Stimulated activated CD8-positive, alpha-beta memory T cell treated with anti-CD3 and anti-CD28 coated beads, Interleukin-15, amount 100 ng/mL, for 24 hours (primary cell): ENCODE measurements around the gene SCUBE2.
"Not testable (repeated sequence)": the region's sequence is repeated elsewhere in the genome, so short reads cannot be mapped to it uniquely, and the experiment has no call there.

Experiments used
- DNase-seq: peaks from one replicate; pipeline ENCODE4 v3.0.0-alpha.2; 2020; ENCODE audit warnings: low read depth

SCUBE2 gene

GRCh38 chr11:9042488-9042887 is 48.9 kb downstream of the SCUBE2 start:
- no peak for DNase-seq

GRCh38 chr11:9041747-9042146 is 49.7 kb downstream of the SCUBE2 start:
- DNase-seq: no peak

- DNase-seq: no peak
Observed at GRCh38 chr11:9040410-9040809, 51.0 kb downstream of the SCUBE2 start.

GRCh38 chr11:9039863-9040262 is 51.5 kb downstream of the SCUBE2 start:
- no peak for DNase-seq

- DNase-seq: no peak
Observed at GRCh38 chr11:9039198-9039597, 52.2 kb downstream of the SCUBE2 start.

DNA sequence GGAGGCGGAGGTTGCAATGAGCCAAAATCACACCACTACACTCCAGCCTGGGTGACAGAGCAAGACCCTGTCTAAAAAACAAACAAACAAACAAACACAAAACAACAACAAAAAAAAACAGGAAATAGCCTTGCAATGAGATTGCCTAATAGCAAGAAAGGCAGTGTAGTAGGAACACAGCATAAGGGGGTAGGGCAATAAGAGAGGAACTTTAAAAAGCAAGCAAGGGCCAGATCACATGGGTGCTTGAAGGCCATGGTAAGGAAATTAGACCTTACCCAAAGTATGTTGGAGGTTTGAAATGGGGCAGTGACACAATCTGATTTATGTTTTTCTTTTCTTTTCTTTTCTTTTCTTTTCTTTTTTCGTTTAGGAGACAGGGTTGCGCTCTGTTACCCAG is 52.9 kb downstream of the SCUBE2 start:
- DNase-seq: no peak

GRCh38 chr11:9037963-9038362 is 53.4 kb downstream of the SCUBE2 start:
- DNase-seq: no peak

DNA sequence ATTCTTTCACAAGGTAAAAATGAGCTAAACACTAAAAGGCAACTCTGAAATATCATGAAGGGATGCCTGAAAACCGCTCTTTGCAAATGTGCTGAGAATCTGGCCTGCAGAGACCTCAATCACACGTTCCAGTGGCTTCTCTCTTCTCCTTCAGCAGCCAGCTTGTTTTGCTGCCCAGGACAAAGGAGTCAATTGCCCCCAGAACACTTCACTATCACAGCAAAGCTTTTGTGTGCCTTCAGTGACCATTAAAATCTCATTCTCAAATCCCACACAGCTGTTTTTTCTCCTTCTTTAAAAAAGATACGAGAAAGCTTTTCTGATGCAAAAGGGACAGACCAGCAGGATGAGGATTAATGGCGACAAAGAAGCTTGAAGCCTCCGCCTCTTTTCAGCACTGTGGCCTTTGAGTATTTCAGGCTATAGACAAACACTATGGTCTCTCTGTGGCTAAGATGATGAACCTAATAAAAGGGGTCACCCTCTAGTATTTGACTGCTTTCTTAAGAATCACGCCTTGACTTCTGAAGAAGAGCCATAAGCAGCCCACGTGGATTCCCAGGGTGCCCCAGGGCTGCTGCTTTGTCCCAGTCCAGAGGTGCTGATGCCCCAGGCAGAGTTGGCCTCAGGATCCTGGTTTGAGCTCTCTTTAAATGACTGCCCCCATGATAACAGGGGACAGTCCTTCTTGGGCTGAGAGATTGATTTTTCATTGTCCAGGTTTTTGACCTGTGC is 54.2 kb downstream of the SCUBE2 start:
- DNase-seq: no peak

- DNase-seq: no peak
Observed at GRCh38 chr11:9030601-9031000, 60.8 kb downstream of the SCUBE2 start.

GRCh38 chr11:9029422-9029821 is 62.0 kb downstream of the SCUBE2 start:
- DNase-seq: no peak

DNA sequence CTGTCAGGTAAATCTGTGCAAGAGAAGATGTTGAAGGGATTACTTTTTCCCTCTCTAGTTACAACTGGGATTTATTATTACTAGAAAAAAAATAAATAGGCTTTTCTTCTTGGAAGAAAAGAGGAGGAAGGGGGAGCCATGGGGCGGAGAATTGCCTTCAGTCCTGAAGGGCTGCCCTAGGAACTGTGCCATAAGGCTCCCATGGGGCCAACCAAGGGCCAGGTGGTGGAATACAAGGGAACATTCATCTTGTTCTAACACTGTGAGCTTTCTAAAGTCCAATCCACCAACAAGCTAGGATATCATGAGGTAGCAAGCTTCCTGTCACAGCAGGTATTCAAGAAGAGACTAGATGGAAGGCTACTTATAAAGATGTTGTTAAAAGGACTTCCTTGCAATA is 62.8 kb downstream of the SCUBE2 start:
- no peak for DNase-seq

GRCh38 chr11:9025101-9025850 is 66.1 kb downstream of the SCUBE2 start:
- DNase-seq: no peak

DNA sequence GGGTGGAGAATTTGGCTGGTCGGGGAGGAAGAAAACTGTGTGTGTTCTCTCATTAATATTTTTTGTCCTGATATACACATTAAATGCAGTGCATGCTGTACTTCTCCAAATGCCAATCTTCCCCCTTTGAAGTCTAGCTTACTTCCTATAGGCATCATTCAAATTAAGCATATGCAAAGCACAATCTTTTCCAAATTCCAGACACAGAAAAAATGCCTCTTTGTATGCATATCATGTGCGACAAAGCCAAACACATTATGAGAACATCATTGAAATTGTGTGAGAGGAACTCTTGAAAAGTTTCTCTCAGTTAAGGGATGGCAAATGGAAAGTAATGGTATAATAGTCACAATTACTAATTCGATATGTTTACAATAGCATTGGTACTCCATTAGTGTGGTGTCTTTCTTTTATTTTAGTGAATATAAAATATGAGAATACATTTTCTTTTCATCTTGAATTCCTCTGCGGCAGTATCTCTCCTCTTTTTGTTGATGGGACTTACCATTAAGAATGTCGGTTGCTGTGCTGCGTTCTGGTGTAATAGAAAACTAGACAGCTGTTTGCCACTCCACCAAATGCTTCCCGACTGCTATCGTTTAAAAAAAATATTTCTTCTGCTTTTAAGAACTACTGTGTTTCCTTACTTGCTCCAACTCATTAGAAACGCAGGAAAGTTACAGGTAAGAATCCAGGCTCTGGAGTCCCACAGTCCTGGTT is 68.3 kb downstream of the SCUBE2 start:
- no peak for DNase-seq

- DNase-seq: no peak
Observed at GRCh38 chr11:9020916-9021315, 70.5 kb downstream of the SCUBE2 start.

GRCh38 chr11:9019861-9020260 is 71.5 kb downstream of the SCUBE2 start:
- DNase-seq: no peak

DNA sequence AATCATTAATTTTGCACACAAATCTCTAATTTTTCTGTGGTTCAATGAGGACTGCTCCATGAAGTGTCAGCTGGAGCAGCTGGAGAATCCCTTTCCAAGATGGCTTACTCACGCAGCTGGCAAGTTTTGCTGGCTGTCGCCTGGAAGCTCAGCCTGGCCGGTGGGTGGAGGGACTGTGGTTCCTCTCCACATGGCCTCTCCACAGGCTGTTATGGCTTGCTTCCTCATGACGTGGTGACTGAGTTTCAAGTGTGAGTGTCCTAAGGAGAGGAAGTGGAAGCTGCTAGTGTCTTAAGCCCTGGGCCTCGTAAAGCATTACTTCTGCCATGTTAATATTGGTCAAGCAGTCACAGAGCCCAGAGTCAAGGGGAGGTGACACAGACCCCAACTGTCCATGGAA is 73.6 kb downstream of the SCUBE2 start:
- no peak for DNase-seq

DNA sequence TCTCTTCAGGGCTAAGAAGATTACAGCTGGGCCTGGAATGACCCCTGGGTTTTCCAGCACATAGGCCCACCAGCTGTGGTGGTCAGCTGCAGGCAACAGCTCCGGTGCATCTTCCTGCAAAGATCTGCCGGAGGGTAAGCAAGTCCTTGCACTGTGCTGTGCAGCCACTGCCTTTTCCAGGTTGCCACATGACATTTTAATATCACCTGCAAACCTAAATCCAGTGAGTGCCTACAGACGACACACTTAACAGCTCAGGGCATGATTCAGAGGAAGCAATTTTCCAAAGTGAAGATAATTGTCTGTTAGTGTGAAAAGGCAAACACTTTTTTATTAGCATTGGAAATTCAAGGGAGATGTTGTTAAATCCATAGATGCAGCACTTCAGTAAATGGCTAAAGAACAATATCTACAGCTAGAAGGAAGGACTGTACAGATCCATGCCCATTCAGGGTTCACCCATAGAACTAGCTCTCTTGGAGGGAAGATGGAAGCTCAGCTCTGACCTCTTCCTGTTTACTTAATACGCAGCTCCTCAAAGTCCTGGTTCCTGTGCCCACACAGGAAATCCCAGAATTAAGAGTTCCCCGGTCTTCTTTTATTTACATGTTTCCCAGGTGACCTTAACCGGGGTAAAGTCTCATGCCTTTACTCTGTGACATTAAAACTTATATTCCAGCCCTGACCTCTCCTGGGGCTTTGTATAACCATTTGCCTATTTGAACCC is 74.3 kb downstream of the SCUBE2 start:
- DNase-seq: no peak

- no peak for DNase-seq
Observed at GRCh38 chr11:9015677-9016076, 75.7 kb downstream of the SCUBE2 start.

DNA sequence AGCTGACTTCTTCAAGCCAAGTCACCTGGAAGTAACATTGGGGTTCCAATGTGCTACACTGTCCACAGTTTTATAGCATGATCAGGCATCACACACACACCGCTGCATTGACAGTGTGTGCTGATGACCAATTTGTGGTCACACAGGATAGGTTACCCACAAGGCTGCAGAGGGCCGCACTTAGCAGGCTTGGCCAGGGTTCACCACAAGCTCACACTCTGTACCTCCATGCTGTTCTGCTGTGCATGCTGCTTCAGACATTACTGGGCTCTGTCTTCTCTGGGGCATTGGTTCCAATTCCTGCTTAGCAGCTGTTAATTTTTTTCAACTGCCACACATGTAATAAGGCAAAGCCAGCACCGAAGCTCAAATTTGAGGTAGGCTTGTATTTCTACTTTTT is 76.6 kb downstream of the SCUBE2 start:
- no peak for DNase-seq

GRCh38 chr11:9013373-9013772 is 78.0 kb downstream of the SCUBE2 start:
- DNase-seq: no peak

- not testable (repeated sequence) for DNase-seq
Observed at GRCh38 chr11:9009538-9009937, 81.9 kb downstream of the SCUBE2 start.

DNA sequence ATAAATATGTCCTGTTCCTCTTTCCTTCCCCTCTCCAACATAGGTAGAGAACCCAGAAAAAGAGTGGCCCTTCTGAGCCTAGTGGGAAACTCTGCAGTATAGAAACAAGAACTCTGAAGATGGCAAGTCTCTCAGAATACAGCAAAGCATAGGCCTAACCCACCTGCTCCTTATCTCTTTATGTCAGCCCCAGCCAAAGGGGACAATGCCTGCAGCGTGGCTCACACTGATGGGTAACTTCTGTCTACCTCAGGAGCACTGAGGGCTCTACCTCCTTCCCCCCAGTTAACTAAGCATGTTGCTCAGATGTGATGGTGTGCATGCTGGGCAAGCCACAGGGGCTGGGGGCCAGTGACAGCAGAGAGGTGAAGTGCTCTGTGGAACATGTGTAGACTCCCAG is 82.7 kb downstream of the SCUBE2 start:
- DNase-seq: no peak
